Stimulated activated naive CD8-positive, alpha-beta T cell treated with anti-CD3 and anti-CD28 coated beads, Interleukin-15, amount 100 ng/mL, for 72 hours (primary cell): ENCODE measurements around the gene SCGB2B2.

Experiments used
- ATAC-seq: fragments of 150-1000 bp; cut with Tn5 transposase; 2 replicates; pipeline ENCODE4 v1.10.0; 2021; ENCODE audit warnings: mild to moderate bottlenecking, moderate library complexity
- DNase-seq, 2 donors: peaks; one replicate each; pipeline ENCODE4 v3.0.0; 2021 to 2022
- H3K27ac Mint-ChIP-seq, 2 donors: one replicate each; pipeline ENCODE4 v1.8.0; 2022; ENCODE audit warnings: mild to moderate bottlenecking in 2 of 2, mixed read lengths in 2 of 2, moderate library complexity in 2 of 2
- H3K27me3 Mint-ChIP-seq: one replicate; pipeline ENCODE4 v1.8.0; 2022; ENCODE audit warnings: mixed read lengths
- H3K4me1 Mint-ChIP-seq: one replicate; pipeline ENCODE4 v1.8.0; 2022; ENCODE audit warnings: mild to moderate bottlenecking, mixed read lengths
- H3K4me3 Mint-ChIP-seq, 2 donors: one replicate each; pipeline ENCODE4 v1.8.0; 2022; ENCODE audit warnings: mild to moderate bottlenecking in 2 of 2, mixed read lengths in 2 of 2, moderate library complexity in 1 of 2
- H3K9me3 Mint-ChIP-seq, 2 donors: one replicate each; pipeline ENCODE4 v1.8.0; 2022; ENCODE audit warnings: mixed read lengths in 2 of 2

SCGB2B2 gene

DNA sequence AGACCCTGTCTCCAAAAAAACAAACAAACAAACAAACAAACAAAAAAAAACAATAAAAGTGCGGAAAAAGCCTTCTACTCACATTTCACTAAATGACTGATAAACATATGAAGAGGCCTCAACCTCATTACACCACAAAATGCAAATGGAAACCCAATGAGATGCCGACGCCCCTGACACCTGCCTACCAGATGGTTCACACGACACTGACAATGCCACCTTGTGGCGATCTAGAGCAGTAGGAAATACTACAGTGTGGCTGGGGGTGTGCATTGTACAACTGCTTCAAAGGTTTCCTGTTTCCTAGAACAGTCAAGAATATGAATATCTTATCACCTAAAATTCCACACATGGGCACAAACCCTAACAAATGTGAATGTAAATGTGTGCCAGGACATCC lies 14.0 kb downstream of the SCGB2B2 start:
- peaks cover 8% of the 10 kb centered on the region for H3K27me3 Mint-ChIP-seq
- H3K4me3 Mint-ChIP-seq = no peak overlapping the region
- ATAC-seq (peak; percentile 92), DNase-seq (peak; percentile 27 to 53)
- H3K27ac Mint-ChIP-seq = no peak overlapping the region
- H3K9me3 Mint-ChIP-seq = peaks cover 2 to 3% of the 10 kb centered on the region in 2 donors
- peaks cover 28% of the 10 kb centered on the region for H3K4me1 Mint-ChIP-seq

DNA sequence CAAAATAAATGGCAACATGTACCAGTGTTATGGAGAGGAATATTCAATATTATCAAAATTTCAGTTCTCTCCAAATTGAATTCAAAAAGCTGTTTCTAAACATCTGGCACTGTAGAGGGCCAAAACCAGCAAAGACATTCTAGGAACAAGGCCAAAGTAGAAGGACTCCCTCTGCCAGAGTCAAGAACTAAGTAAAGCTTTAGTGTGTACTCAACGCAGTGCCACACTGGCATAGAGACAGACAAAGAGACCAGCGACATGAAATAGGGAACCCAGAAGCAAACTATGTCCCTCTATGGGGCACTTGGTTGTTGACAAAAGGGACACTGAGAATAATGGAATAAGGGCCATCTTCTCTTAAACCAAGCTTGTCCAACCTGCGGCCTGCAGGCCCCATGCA lies 15.6 kb downstream of the SCGB2B2 start:
- Mint-ChIP-seq H3K4me1 (peaks cover 15% of the 10 kb centered on the region), H3K27ac (no peak overlapping the region), H3K9me3 (peaks cover 6% of the 10 kb centered on the region in 2 donors), H3K27me3 (peaks cover 17% of the 10 kb centered on the region), H3K4me3 (no peak overlapping the region)
- DNase-seq = no peak
- no peak for ATAC-seq

- ATAC-seq = no peak
These were observed 21.3 kb downstream of the SCGB2B2 start for GRCh38 chr19:34655651-34656050.

GRCh38 chr19:34654796-34655195 lies 22.2 kb downstream of the SCGB2B2 start:
- DNase-seq (no peak), ATAC-seq (no peak)
- no peak overlapping the region for H3K4me3 Mint-ChIP-seq
- H3K27me3 Mint-ChIP-seq = peaks cover 17% of the 10 kb centered on the region
- no peak overlapping the region for H3K27ac Mint-ChIP-seq
- peaks cover 12 to 18% of the 10 kb centered on the region in 2 donors for H3K9me3 Mint-ChIP-seq
- H3K4me1 Mint-ChIP-seq = no peaks in the 10 kb centered on the region

More at GRCh38 chr19:34655651-34656050, 21.3 kb downstream of the SCGB2B2 start:
- H3K4me3 Mint-ChIP-seq = no peak overlapping the region
- peaks cover 12 to 18% of the 10 kb centered on the region in 2 donors for H3K9me3 Mint-ChIP-seq
- no peak for DNase-seq
- no peak overlapping the region for H3K27ac Mint-ChIP-seq
- H3K4me1 Mint-ChIP-seq = no peaks in the 10 kb centered on the region
- peaks cover 17% of the 10 kb centered on the region for H3K27me3 Mint-ChIP-seq

- H3K9me3 Mint-ChIP-seq = peaks cover 6 to 13% of the 10 kb centered on the region in 2 donors
- DNase-seq (no peak), ATAC-seq (no peak)
- no peak overlapping the region for H3K27ac Mint-ChIP-seq
- H3K4me1 Mint-ChIP-seq = no peaks in the 10 kb centered on the region
- no peak overlapping the region for H3K4me3 Mint-ChIP-seq
- H3K27me3 Mint-ChIP-seq = no peaks in the 10 kb centered on the region
These were observed 25.2 kb downstream of the SCGB2B2 start for GRCh38 chr19:34651747-34652146.

DNA sequence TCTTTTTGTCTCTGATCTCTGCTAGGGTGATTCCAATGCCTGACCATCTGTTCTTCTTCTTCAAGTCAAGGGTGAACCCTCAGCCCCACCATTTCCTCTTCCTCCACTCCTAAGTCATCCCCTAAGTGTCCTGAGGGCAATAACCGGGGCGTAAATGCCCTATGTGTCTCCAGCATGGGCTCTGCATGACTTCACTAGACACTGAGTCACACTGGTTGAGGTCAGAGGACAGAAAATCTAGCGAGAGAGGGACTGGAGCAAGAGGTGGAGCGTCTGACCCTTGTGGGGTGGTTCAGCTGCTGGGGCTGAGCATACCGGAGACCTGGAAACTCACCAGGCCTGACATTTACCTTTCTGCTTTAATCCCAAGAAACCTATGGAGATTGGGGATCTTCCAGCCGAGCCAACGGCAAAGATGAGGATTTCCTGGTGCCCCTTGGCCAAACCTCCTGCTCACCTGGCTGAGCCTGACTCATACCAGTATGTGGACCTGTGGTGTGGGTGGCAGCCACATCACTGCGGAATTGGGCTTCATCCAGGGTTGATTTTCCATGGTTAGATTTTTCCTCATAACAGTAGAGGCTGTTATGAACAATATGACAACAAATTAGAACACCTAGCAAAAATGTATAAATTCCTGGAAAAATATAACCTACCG lies 26.9 kb downstream of the SCGB2B2 start:
- Mint-ChIP-seq H3K27ac (no peak overlapping the region), H3K4me1 (no peaks in the 10 kb centered on the region), H3K9me3 (peaks cover 0 to 6% of the 10 kb centered on the region in 2 donors), H3K27me3 (no peaks in the 10 kb centered on the region), H3K4me3 (no peak overlapping the region)
- ATAC-seq (no peak), DNase-seq (no peak)

- no peak overlapping the region for H3K4me3 Mint-ChIP-seq
- H3K27me3 Mint-ChIP-seq = no peaks in the 10 kb centered on the region
- no peak for ATAC-seq
These were observed 31.4 kb downstream of the SCGB2B2 start for GRCh38 chr19:34645551-34645950.

DNA sequence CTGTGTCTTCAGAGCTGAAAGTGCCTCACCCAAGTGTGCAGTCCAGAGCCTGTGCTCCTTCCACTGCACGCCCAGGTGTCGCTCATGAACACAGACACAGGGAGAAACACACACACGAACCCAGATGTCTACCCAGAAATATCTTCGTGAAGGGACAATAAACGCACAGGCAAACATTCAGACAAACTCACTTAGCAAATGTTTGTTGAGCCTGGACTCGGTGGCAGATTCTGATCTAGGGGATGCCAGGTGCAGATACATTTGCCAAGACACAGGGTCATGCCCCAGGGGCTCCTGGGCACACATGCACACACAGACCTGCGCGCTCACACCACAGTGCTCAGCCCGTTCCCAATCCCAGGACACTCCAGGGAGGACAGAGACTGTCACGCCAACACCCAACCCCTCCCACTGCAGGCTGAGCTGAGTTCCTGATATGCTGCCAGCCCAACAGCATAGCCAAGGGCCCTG lies 31.9 kb downstream of the SCGB2B2 start:
- ATAC-seq = no peak
- DNase-seq = no peak
- H3K9me3 Mint-ChIP-seq = no peaks in the 10 kb centered on the region

More at GRCh38 chr19:34645551-34645950, 31.4 kb downstream of the SCGB2B2 start:
- DNase-seq = no peak
- H3K27ac Mint-ChIP-seq = no peak overlapping the region
- no peaks in the 10 kb centered on the region for H3K9me3 Mint-ChIP-seq
- no peaks in the 10 kb centered on the region for H3K4me1 Mint-ChIP-seq

GRCh38 chr19:34642241-34642640 lies 34.7 kb downstream of the SCGB2B2 start:
- no peak for ATAC-seq
- H3K27ac Mint-ChIP-seq = no peak overlapping the region
- no peaks in the 10 kb centered on the region for H3K9me3 Mint-ChIP-seq
- no peaks in the 10 kb centered on the region for H3K27me3 Mint-ChIP-seq
- peaks cover 6% of the 10 kb centered on the region for H3K4me1 Mint-ChIP-seq
- no peak for DNase-seq
- no peak overlapping the region for H3K4me3 Mint-ChIP-seq

More for the DNA sequence above, 31.9 kb downstream of the SCGB2B2 start:
- H3K27me3 Mint-ChIP-seq = no peaks in the 10 kb centered on the region
- no peaks in the 10 kb centered on the region for H3K4me1 Mint-ChIP-seq
- H3K4me3 Mint-ChIP-seq = no peak overlapping the region
- no peak overlapping the region for H3K27ac Mint-ChIP-seq

- Mint-ChIP-seq H3K9me3 (peaks cover 13 to 18% of the 10 kb centered on the region in 2 donors), H3K4me1 (peaks cover 6% of the 10 kb centered on the region), H3K27ac (no peak overlapping the region), H3K27me3 (no peaks in the 10 kb centered on the region), H3K4me3 (no peak overlapping the region)
- DNase-seq (peak; percentile 41 to 50), ATAC-seq (peak; percentile 65)
These were observed 37.4 kb downstream of the SCGB2B2 start for GRCh38 chr19:34639491-34640085.

GRCh38 chr19:34633802-34634201 lies 43.2 kb downstream of the SCGB2B2 start:
- Mint-ChIP-seq H3K9me3 (peaks cover 26 to 32% of the 10 kb centered on the region in 2 donors), H3K27me3 (no peaks in the 10 kb centered on the region), H3K27ac (no peak overlapping the region), H3K4me1 (no peaks in the 10 kb centered on the region), H3K4me3 (no peak overlapping the region)
- ATAC-seq (no peak), DNase-seq (no peak)
